Fibroblast of mammary gland (primary cell): ENCODE measurements around the gene TMEM187.

ENCODE experiments used
- DNase-seq: peaks from one replicate; pipeline ENCODE4 v3.0.0-alpha.2; 2010; ENCODE audit warnings: low read depth
- H3K4me3 ChIP-seq: 2 replicates; pipeline ENCODE4 v1.5.1; 2011; ENCODE audit warnings: low read depth, mild to moderate bottlenecking, low read length, moderate library complexity; ENCODE audit not compliant: control insufficient read depth
- CTCF ChIP-seq: conservative IDR thresholded peaks from 2 replicates; pipeline ENCODE4 v1.5.1; 2011; ENCODE audit warnings: low read depth, low read length, inconsistent platforms; ENCODE audit not compliant: control insufficient read depth, insufficient read depth

The TMEM187 gene

DNA sequence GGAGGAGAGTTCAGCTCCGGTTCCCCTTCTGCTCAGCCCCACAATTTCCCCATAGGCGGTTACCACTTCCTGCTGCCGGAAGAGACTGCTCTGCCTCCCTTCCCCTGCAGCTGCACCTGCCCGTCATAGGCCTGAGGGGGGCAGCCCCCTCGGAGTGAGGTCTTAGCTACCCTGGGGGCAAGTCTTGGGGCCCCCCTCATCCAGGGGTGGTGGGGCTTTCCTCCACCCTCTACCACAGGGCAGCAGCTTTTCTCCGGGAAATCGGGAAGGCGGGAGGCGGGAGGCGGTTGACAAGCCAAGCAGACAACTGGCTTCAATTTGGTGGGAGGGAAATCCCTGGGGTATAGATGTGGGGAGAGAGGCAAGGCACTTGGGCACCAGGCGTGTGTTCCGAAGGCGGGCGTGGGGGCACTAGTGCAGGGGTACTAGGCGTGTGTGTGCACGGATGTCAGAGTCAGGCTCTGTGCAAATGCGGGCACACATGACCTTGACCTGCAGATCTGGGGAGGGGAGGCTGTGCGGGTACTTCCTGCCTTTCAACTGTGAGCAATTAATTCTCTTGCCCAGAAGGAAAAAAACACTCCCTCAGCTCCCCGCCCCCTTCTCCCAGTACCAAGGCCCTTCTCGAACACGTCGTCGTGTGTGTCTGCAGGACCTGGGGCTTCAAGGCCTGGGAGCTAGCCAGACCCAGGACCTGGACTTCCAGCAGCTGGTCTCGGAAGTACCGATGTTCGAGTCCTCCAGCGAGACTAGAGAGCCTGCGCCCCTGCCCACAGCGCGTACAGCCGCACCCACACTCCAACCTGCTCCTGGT lies 45.5 kb upstream of the TMEM187 start:
- peak overlapping the region; percentile 46 for H3K4me3 ChIP-seq
- no peak for TF ChIP-seq CTCF
- peak; percentile 25 for DNase-seq

GRCh38 chrX:153927672-153927921 lies 45.0 kb upstream of the TMEM187 start:
- no peak for DNase-seq
- H3K4me3 ChIP-seq = peak overlapping the region; percentile 46
- no peak for TF ChIP-seq CTCF

GRCh38 chrX:153927922-153928760 lies 44.4 kb upstream of the TMEM187 start:
- peak; percentile 98 for DNase-seq
- H3K4me3 ChIP-seq = peak overlapping the region; percentile 46
- peak; percentile 11 for TF ChIP-seq CTCF

DNA sequence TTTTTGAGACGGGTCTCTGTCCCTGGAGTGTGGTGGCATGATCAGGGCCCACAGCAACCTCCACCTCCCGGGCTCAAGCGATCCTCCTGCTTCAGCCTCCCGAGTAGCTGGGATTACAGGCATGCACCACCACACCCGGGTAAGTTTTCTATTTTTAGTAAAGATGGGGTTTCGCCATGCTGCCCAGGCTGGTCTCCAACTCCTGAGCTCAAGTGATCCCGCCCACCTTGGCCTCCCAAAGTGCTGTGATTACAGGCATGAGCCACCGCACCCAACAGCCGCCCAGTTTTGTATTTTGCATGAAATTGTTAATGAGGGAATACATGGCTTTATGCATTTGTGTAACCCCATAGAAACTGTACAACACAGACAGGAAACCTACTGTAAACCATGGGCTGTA lies 43.7 kb upstream of the TMEM187 start:
- TF ChIP-seq CTCF = no peak
- no peak overlapping the region for H3K4me3 ChIP-seq
- DNase-seq = no peak

GRCh38 chrX:153929576-153929975 lies 43.0 kb upstream of the TMEM187 start:
- no peak overlapping the region for H3K4me3 ChIP-seq
- TF ChIP-seq CTCF = no peak
- DNase-seq = no peak

- no peak for DNase-seq
- H3K4me3 ChIP-seq = no peak overlapping the region
- no peak for TF ChIP-seq CTCF
Observed at GRCh38 chrX:153930011-153930910, 42.3 kb upstream of the TMEM187 start.
